ENCODE results near the gene NAE1. TPM values are rescaled to one million over a fixed set of nuclear protein-coding genes. Genes with fewer than 3 reads are reported as not detected.

Gene NAE1
- total and polyA plus RNA-seq, 12 donors: 30.9 to 94.7 (median 50.4) TPM

DNA sequence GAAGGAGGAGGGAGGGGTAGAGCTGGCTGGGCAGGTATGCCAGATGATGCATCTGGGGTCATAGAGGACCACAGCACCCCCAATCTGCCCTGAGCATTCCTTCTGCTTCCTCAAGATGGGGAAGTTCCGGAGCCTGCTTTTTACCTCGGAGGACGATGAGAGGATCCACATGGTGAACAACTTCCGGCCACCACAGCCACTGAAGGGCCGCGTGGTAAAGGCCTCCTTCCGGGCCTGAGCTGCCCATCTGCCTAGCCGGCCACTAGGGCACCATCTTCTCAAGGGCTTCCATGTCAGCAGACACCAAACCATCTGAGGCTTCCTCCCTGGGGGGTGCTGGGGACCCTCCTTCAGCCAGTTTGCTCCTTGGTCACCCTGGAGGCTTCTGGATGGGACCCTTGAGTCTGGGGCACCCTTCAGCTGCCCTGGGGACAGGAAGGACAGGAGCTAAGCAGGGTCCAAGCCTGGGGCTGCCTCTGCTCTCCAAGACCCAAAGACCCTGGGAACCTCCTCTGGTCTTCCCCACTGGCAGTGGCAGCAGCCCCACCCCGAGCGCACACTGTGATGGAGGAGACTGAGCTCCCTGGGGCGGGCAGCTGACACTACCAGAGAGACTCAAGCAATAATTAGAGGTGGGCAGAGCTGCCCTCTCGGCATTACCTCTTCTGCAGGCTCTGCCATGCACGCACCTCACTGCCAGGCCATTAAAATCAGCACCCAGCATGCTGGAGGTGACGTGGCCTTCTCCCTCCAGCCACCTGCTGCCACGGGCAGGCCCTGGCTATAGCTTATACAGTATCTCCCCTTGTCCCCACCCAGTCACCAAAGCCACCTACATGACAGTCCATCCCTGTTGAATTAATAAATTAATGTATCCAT is 22.7 kb upstream of the NAE1 start:
- H3K4me3 ChIP-seq: no peak overlapping the region
- no peaks in the 10 kb centered on the region for H3K27me3 ChIP-seq
- WGBS, 4 donors: 75 to 81% (median 78%) methylated on average over 8 to 15 of the region's 15 CpGs
- no peak for DNase-seq
- H3K9me3 ChIP-seq (replicated peaks in 1 of 3): no peaks in the 10 kb centered on the region
- no peaks in the 10 kb centered on the region for H3K4me1 ChIP-seq (replicated peaks in 1 of 2)
- no peak overlapping the region for H3K27ac ChIP-seq
- TF ChIP-seq, protein P1, sequence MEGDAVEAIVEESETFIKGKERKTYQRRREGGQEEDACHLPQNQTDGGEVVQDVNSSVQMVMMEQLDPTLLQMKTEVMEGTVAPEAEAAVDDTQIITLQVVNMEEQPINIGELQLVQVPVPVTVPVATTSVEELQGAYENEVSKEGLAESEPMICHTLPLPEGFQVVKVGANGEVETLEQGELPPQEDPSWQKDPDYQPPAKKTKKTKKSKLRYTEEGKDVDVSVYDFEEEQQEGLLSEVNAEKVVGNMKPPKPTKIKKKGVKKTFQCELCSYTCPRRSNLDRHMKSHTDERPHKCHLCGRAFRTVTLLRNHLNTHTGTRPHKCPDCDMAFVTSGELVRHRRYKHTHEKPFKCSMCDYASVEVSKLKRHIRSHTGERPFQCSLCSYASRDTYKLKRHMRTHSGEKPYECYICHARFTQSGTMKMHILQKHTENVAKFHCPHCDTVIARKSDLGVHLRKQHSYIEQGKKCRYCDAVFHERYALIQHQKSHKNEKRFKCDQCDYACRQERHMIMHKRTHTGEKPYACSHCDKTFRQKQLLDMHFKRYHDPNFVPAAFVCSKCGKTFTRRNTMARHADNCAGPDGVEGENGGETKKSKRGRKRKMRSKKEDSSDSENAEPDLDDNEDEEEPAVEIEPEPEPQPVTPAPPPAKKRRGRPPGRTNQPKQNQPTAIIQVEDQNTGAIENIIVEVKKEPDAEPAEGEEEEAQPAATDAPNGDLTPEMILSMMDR (IDR thresholded peaks at IDR 0.05): no peak
- no peak for TF ChIP-seq POLR2A (IDR thresholded peaks at IDR 0.05)
- intact Hi-C loops (cut with DNase I): no loop called here
- H3K36me3 ChIP-seq (replicated peaks in 1 of 2): no peaks in the 10 kb centered on the region

DNA sequence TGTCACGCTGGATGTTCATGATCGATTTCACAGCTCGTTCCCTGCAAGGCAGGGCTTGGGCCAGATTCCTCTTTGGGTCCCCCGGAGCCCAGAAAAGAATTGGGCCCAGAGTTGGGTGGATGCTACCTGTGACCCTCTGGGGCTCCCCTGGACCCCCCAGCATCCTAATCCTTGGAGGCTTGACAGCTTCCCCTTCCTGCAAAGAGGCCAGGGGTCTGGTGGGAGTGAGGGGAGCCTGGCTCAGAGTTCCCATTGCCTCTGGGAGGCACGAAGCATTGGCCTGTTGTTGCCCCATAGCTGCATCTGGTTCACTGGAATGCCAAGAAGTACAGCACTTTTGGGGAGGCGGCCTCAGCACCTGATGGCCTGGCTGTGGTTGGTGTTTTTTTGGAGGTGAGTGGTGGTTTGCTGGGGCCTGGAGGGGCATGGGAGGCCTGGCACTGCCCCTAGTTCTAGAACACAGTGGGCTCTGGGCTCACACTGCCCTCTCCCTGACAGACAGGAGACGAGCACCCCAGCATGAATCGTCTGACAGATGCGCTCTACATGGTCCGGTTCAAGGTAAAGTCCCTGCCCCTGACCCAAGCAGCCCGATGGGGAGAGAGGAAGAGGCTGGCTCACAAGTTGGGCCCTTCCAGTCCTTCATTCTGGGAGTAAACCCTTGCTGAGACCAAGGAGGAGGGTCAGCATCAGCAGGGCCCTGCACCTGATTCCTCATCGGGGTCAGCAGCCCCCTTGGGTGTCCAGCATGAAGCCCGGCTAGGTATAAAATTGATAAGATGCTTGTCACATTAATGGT is 20.6 kb upstream of the NAE1 start:
- Histone ChIP-seq H3K9me3 (replicated peaks in 1 of 3) (no peaks in the 10 kb centered on the region), H3K4me3 (no peak overlapping the region), H3K27ac (no peak overlapping the region), H3K4me1 (replicated peaks in 1 of 2) (no peaks in the 10 kb centered on the region), H3K27me3 (no peaks in the 10 kb centered on the region), H3K36me3 (replicated peaks in 1 of 2) (no peaks in the 10 kb centered on the region)
- DNase-seq: no peak
- 82 to 92% (median 86%) methylated on average over 3 to 13 of the region's 13 CpGs for WGBS, 4 donors
- no peak for TF ChIP-seq POLR2A (IDR thresholded peaks at IDR 0.05)
- TF ChIP-seq, protein P1 (IDR thresholded peaks at IDR 0.05): no peak
- intact Hi-C loops (cut with DNase I): no loop called here

- Histone ChIP-seq H3K4me1 (replicated peaks in 1 of 2) (no peaks in the 10 kb centered on the region), H3K27me3 (peaks cover 6% of the 10 kb centered on the region), H3K4me3 (no peak overlapping the region), H3K9me3 (replicated peaks in 1 of 3) (no peaks in the 10 kb centered on the region), H3K27ac (no peak overlapping the region), H3K36me3 (replicated peaks in 1 of 2) (no peaks in the 10 kb centered on the region)
- no peak for DNase-seq
- WGBS, 4 donors: 81 to 88% (median 86%) methylated on average over 8 to 14 of the region's 14 CpGs
- intact Hi-C loops (cut with DNase I): no loop called here
- TF ChIP-seq, protein P1 (IDR thresholded peaks at IDR 0.05): no peak
- TF ChIP-seq POLR2A (IDR thresholded peaks at IDR 0.05): no peak
These were observed 19.5 kb upstream of the NAE1 start for GRCh38 chr16:66850115-66850815.

DNA sequence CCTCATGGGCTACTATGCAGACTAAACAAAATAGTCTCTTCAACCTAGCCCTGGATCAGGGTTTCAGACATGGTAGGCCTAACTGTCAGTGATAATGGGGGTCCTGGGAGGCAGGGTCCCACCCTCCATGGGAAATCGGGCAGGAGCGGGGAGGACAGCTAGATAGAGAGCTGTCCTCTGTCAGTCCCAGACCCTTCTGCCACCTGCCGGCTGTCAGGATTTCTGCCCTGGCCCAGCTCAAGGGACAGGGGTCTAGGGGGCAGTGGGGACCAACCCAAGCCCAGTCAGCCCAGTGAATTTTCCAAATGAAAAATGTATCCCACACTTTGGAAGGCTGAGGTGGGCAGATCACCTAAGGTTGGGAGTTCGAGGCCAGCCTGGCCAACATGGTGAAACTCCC is 18.8 kb upstream of the NAE1 start:
- no peak overlapping the region for H3K27ac ChIP-seq
- no peak for DNase-seq
- 80 to 92% (median 87%) methylated on average over 2 to 4 of the region's 4 CpGs for WGBS, 4 donors
- no peaks in the 10 kb centered on the region for H3K9me3 ChIP-seq (replicated peaks in 1 of 3)
- no peaks in the 10 kb centered on the region for H3K36me3 ChIP-seq (replicated peaks in 1 of 2)
- TF ChIP-seq POLR2A (IDR thresholded peaks at IDR 0.05): no peak
- TF ChIP-seq, protein P1 (IDR thresholded peaks at IDR 0.05): no peak
- H3K4me1 ChIP-seq (replicated peaks in 1 of 2): peaks cover 4% of the 10 kb centered on the region in 2 donors
- intact Hi-C loops (cut with DNase I): loop anchor here in 1 of 2 donors (10.0 kb wide), 1 partner anchor 125 kb away; no protein-coding TSS in a partner anchor
- peaks cover 13% of the 10 kb centered on the region for H3K27me3 ChIP-seq
- H3K4me3 ChIP-seq: no peak overlapping the region

Measured in adrenal gland (tissue), 12 donors.